Ramos (cell line): Measurements from ENCODE around the gene TPM4.
"Not testable (repeated sequence)": the region's sequence is repeated elsewhere in the genome, so short reads cannot be mapped to it uniquely, and the experiment has no call there.

Source experiments
- in situ Hi-C: fragments of 300-500 bp; cut with MboI; formaldehyde crosslinking; loops from one replicate; pipeline ENCODE4 v1.14.3; 2022; ENCODE audit warnings: low sequenced_read_pairs; ENCODE audit not compliant: unreplicated experiment

Gene TPM4

GRCh38 chr19:16089010-16089846, 12.9 kb downstream of the TPM4 start:
- in situ Hi-C loops: no loop called here

DNA sequence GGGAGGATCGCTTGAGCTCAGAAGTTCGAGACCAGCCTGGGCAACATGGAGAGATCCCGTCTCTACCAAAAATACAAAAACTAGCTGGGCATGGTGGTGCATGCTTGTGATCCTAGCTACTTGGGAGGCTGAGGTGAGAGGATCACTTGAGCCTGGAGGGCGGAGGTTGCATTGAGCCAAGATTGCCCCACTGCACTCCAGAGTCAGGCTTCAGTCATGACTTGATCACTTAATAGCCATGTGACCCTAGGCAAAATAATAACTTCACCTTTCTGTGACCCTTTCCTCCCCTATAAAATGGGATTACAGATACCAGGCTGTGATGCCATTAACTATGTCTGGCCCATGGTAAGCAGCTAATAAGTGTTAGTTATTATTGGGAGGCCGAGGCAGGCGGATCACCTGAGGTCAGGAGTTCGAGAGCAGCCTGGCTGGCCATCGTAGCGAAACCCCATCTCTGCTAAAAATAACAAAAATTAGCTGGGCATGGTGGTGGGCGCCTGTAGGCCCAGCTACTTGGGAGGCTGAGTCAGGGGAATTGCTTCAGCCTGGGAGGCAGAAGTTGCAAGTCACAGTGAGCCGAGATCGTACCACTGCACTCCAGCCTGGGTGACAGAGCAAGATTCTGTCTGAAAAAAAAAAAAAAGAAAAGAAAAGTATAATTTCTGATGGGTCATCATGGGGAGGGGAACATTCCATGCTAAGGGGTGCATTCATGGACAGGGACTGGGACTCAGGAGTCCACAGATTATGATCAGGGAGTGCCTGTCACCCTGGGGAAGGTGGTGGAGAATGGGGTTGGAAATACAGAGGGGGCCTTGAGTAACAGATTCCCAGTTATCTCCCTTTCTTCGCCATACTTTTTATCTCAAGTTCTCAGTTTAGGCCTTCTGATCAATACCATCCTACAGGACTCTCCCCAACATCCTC, 15.5 kb downstream of the TPM4 start:
- in situ Hi-C loops: no loop called here

DNA sequence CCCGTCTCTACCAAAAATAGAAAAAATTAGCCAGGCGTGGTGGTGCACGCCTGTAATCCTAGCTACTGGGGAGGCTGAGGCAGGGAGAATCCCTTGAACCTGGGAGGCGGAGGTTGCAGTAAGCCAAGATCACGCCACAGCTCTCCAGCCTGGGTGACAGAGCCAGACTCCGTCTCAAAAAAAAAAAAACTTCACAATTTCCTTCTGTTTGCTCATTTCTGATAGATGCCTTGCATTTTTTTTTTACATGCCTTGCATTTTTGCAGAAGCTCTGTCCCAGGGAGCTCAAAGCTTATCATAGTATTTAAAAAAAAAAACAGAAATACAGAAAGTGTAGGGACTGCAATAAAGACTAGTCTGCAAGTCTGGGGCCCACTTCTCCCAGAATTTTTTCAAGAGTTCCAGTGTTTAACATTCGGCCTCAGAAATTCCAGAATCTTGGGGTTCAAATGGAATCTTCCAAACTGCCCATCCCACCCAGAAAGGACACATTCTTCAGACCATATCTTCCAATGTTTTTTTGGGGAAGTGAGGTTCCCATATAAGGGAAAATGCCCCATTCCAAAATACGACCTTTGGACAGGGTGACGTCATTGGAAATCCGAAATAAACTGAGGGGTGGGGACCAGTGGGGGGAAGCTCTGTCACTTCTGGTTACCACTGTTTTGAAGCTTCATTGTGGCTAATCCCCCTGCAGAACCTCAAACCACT, 18.2 kb downstream of the TPM4 start:
- in situ Hi-C loops: no loop called here

DNA sequence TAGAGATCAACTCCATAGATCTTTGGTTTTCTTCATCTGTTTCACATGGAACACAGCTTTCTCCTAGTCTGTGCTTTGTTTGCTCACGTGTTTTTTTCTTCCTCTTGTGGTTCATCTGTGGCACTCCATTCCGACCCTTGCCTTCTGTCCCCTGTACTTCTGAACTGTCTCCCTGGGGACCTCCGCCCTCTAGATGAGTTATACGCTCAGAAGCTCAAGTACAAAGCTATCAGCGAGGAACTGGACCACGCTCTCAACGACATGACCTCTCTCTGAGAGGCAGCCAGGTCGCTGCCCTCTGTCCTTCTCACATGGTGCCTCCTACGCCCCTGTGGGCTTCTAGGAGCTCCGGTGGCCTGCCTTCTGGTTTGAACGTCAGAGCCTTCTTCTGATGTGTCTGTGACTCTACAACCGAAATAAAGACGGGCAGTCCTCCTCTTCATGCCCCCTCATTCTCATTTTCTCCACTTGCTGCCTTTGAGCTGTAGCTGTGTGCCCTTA, 18.8 kb downstream of the TPM4 start:
- in situ Hi-C loops: no loop called here

- in situ Hi-C loops: no loop called here
Measured at GRCh38 chr19:16096280-16096855, 20.1 kb downstream of the TPM4 start.

GRCh38 chr19:16098416-16098768, 22.1 kb downstream of the TPM4 start:
- in situ Hi-C loops: no loop called here

DNA sequence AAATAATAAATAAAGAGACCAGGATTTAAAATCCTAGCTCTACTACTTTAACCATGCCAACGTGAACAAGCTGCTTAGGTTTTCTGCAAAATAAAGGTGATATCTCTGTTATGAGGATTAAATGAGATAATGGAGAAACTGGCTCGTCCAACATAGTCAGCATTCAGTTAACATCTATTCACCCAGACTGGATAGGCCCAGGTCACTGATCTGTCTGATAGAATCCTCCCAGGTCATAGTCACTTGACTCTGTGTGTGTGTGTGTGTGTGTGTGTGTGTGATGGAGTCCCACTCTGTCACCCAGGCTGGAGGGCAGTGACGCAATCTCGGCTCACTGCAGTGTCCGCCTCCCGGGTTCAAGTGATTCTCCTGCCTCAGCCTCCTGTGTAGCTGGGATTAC, 22.5 kb downstream of the TPM4 start:
- in situ Hi-C loops: no loop called here

DNA sequence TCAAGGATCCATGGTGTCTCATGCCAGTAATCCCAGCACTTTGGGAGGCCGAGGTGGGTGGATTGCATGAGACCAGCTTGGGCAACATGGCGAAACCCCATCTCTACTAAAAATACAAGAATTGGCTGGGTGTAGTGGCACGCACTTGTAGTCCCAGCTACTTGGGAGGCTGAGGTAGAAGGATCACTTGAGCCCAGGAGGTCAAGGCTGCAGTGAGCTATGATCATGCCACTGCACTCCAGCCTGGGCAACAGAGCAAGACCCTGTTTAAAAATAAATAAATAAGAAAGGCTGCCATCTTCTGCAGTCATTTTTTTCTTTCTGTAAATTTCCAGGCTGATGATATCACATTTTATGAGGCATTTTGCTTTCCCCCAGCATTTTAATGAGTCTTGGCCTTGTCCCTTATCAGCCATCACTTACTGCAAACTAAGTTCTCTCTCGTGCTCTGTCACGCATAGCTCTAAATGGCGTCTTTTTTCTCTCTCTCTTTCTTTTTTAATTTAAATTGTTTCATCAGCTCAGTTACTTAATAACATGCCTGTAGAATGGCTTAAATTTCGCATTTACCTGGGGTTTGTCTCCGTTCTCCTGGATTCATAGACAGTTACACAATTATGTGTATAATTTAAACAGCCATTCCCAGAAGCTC, 23.1 kb downstream of the TPM4 start:
- in situ Hi-C loops: not testable (repeated sequence)

GRCh38 chr19:16100524-16100923, 24.2 kb downstream of the TPM4 start:
- in situ Hi-C loops: no loop called here

DNA sequence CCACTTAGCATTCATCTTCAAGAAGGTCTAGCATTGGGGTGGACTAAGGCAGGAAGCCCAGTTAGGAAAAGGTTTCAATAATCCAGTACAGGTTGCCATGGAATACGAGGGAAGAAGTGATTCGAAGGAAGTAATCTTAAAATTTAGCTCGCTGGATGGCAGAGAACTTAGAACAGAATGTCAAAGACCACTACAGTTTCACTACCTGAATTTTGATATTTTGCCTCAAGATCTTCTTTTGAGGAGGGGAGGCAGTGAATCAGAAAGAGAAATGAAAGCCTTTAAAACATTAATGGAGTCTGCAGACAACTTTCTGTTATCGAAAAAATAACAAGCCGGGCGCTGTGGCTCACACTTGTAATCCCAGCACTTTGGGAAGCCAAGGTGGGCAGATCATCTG, 28.4 kb downstream of the TPM4 start:
- in situ Hi-C loops: no loop called here

GRCh38 chr19:16106121-16106520, 29.8 kb downstream of the TPM4 start:
- in situ Hi-C loops: no loop called here

GRCh38 chr19:16111160-16111908, 35.0 kb downstream of the TPM4 start, which contains the start of gene RAB8A:
TSS of gene RAB8A (plus strand) at chr19:16111889. CDS start at chr19:16111902, 13 bp downstream.
- in situ Hi-C loops: no loop called here

GRCh38 chr19:16111909-16112752, 35.8 kb downstream of the TPM4 start:
- in situ Hi-C loops: no loop called here

- in situ Hi-C loops: no loop called here
Measured at GRCh38 chr19:16112778-16113177, 36.5 kb downstream of the TPM4 start.

GRCh38 chr19:16113727-16114126, 37.4 kb downstream of the TPM4 start:
- in situ Hi-C loops: no loop called here

- in situ Hi-C loops: no loop called here
Measured at GRCh38 chr19:16115301-16116039, 39.2 kb downstream of the TPM4 start.

DNA sequence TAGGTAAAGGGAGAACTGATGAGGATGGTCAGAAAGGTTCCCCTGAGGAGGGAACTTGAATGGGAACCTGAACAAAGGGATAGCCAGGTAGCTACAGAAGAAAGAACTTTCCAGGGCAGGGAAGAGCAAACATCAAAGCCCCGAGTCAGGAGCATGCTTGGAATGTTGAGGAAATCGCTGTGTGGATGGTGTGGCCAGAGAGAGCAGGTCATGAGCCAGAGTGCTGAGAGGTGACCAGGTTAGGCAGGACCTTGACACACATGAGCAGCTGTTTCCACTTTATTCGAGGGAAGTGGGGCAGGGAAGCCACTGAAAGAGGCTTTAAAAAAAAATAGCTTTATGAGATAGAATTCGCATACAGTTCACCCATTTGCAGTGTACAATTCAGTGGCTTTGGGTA, 39.8 kb downstream of the TPM4 start:
- in situ Hi-C loops: no loop called here
